Esophagus squamous epithelium (tissue), 4 donors: ENCODE results near the gene ZNF610.

Source experiments
- POLR2A ChIP-seq, 4 donors: fragments of 450-650 bp; IDR thresholded peaks; one replicate each; pipeline ENCODE4 v1.6.1; 2017; ENCODE audit warnings: antibody characterized with exemption in 4 of 4, mild to moderate bottlenecking in 4 of 4, moderate library complexity in 3 of 4
- TF ChIP-seq, protein P1 (sequence below), 6 experiments: fragments of 450-650 bp in 4 of 6; fragments of 200-600 bp in 2 of 6; sonication (generic) in 2 of 6; IDR thresholded peaks; one replicate each; pipeline ENCODE4 v1.5.1; 2016 to 2019; ENCODE audit warnings: antibody characterized with exemption in 6 of 6, mild to moderate bottlenecking in 4 of 6, moderate library complexity in 4 of 6

DNA sequence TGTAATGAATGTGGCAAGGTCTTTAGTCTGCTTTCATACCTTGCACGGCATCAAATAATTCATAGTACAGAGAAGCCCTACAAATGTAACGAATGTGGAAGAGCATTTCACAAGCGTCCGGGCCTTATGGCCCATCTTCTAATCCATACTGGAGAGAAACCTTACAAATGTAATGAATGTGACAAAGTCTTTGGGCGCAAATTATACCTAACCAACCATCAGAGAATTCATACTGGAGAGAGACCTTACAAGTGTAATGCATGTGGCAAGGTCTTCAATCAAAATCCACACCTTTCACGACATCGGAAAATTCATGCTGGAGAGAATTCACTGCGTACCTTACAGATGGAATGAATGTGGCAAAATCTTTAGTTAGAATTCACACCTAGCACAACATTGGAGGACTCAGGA, 30.4 kb downstream of the ZNF610 start:
- TF ChIP-seq, protein P1, sequence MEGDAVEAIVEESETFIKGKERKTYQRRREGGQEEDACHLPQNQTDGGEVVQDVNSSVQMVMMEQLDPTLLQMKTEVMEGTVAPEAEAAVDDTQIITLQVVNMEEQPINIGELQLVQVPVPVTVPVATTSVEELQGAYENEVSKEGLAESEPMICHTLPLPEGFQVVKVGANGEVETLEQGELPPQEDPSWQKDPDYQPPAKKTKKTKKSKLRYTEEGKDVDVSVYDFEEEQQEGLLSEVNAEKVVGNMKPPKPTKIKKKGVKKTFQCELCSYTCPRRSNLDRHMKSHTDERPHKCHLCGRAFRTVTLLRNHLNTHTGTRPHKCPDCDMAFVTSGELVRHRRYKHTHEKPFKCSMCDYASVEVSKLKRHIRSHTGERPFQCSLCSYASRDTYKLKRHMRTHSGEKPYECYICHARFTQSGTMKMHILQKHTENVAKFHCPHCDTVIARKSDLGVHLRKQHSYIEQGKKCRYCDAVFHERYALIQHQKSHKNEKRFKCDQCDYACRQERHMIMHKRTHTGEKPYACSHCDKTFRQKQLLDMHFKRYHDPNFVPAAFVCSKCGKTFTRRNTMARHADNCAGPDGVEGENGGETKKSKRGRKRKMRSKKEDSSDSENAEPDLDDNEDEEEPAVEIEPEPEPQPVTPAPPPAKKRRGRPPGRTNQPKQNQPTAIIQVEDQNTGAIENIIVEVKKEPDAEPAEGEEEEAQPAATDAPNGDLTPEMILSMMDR (IDR thresholded peaks at IDR 0.05): no peak
- no peak for TF ChIP-seq POLR2A (IDR thresholded peaks at IDR 0.05)
